ENCODE measurements around the gene EPM2AIP1. TPM values are rescaled to one million over a fixed set of nuclear protein-coding genes. Genes with fewer than 3 reads are reported as not detected.

Gene EPM2AIP1
- total and polyA plus RNA-seq, 3 donors from 2014 or later, result 13.1 to 23.5 (median 17.4) TPM

DNA sequence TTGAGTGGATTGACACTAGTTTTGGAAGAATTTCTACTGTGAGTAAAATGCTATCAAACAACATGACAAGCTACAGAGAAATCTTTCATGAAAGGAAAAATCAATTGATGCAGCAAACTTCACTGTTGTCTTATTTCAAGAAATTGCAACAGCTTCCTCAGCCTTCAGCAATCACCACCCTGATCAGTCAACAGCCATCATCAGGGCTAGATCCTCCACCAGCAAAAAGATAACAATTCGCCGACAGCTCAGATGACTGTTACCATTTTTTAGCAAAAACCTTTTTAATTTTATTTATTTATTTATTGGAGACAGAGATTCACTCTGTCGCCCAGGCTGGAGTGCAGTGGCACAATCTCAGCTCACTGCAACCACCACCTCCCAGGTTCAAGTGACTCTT lies 44.4 kb upstream of the EPM2AIP1 start:
- no peaks in the 10 kb centered on the region for H3K36me3 ChIP-seq (ENCODE audit: low read depth, missing control alignments)
- 90 to 93% methylated on average over 3 of the region's 3 CpGs for WGBS, 2 donors
- intact Hi-C loops (cut with DNase I; ENCODE audit: low total_unique reads), result no loop called here

DNA sequence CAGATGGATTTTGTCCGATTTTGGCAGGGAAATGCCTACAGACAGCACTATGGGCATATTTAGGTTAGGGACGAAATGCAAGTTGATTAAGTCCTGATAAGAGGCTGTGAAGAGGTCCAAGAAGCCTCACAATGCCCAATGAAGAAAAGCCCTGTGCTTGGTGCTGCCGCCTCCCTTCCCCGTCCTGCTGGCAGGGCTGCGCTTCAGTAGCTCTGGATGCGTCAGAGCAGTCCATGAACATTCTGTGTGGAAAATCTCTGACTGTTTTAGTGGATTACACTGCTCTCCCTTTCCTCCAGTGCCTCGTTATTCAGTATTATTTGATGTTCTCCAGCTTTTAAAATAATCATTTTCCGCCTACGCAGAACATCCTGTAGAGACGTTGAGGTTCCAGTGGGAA lies 40.0 kb upstream of the EPM2AIP1 start:
- H3K36me3 ChIP-seq (ENCODE audit: low read depth, missing control alignments), result no peaks in the 10 kb centered on the region
- DNase-seq, result peak; percentile 39
- 48 to 69% methylated on average over 10 of the region's 10 CpGs for WGBS, 2 donors
- no peak overlapping the region for H3K4me3 ChIP-seq
- H3K9me3 ChIP-seq, result no peaks in the 10 kb centered on the region
- intact Hi-C loops (cut with DNase I; ENCODE audit: low total_unique reads), result no loop called here
- peaks cover 39% of the 10 kb centered on the region for H3K4me1 ChIP-seq
- H3K27me3 ChIP-seq, result no peaks in the 10 kb centered on the region
- TF ChIP-seq, protein P1, sequence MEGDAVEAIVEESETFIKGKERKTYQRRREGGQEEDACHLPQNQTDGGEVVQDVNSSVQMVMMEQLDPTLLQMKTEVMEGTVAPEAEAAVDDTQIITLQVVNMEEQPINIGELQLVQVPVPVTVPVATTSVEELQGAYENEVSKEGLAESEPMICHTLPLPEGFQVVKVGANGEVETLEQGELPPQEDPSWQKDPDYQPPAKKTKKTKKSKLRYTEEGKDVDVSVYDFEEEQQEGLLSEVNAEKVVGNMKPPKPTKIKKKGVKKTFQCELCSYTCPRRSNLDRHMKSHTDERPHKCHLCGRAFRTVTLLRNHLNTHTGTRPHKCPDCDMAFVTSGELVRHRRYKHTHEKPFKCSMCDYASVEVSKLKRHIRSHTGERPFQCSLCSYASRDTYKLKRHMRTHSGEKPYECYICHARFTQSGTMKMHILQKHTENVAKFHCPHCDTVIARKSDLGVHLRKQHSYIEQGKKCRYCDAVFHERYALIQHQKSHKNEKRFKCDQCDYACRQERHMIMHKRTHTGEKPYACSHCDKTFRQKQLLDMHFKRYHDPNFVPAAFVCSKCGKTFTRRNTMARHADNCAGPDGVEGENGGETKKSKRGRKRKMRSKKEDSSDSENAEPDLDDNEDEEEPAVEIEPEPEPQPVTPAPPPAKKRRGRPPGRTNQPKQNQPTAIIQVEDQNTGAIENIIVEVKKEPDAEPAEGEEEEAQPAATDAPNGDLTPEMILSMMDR (IDR thresholded peaks at IDR 0.05), result no peak
- TF ChIP-seq POLR2A (IDR thresholded peaks at IDR 0.05), result no peak
- H3K27ac ChIP-seq, result peak overlapping the region; percentile 40 to 79

More for the DNA sequence above, 44.4 kb upstream of the EPM2AIP1 start:
- H3K27ac ChIP-seq, result no peak overlapping the region
- H3K27me3 ChIP-seq, result no peaks in the 10 kb centered on the region
- H3K4me3 ChIP-seq, result no peak overlapping the region
- TF ChIP-seq, protein P1 (IDR thresholded peaks at IDR 0.05), result no peak
- TF ChIP-seq POLR2A (IDR thresholded peaks at IDR 0.05), result no peak
- H3K4me1 ChIP-seq, result peaks cover 4% of the 10 kb centered on the region
- DNase-seq, result no peak
- H3K9me3 ChIP-seq, result no peaks in the 10 kb centered on the region

DNA sequence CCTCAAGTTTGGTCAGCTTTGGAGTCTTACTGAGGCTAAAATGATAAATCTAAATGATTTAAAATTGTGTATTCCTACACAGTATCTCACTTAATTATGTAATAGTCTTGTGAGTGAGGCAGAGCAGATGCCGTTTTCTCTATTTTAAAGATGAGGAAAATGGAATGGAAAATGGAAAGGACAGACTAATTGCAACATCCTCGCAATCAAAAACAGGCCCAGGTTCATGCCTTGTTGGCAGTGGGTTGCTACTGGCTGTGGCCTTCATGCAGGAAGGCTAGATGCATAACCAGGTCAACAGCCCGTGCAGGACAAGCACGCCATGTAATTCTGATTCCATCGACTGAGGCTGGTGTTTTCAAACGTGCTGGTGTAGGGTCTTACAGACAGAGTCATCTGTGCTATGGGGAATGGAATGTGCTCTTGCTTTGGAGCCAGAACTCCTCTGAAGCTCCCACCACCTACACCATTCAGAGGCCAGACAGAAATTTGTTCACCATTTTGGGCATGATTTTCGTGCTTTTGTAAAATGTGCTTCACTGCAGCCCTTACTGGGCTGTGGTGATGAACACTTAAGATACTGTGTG lies 38.3 kb upstream of the EPM2AIP1 start:
- TF ChIP-seq, protein P1 (IDR thresholded peaks at IDR 0.05), result no peak
- TF ChIP-seq POLR2A (IDR thresholded peaks at IDR 0.05), result no peak
- H3K36me3 ChIP-seq (ENCODE audit: low read depth, missing control alignments), result no peaks in the 10 kb centered on the region
- DNase-seq, result peak; percentile 32
- intact Hi-C loops (cut with DNase I; ENCODE audit: low total_unique reads), result no loop called here
- no peaks in the 10 kb centered on the region for H3K9me3 ChIP-seq
- H3K27me3 ChIP-seq, result no peaks in the 10 kb centered on the region
- WGBS, 2 donors, result 48 to 73% methylated on average over 7 of the region's 7 CpGs
- peaks cover 39% of the 10 kb centered on the region for H3K4me1 ChIP-seq
- no peak overlapping the region for H3K4me3 ChIP-seq
- peak overlapping the region; percentile 72 to 79 for H3K27ac ChIP-seq

DNA sequence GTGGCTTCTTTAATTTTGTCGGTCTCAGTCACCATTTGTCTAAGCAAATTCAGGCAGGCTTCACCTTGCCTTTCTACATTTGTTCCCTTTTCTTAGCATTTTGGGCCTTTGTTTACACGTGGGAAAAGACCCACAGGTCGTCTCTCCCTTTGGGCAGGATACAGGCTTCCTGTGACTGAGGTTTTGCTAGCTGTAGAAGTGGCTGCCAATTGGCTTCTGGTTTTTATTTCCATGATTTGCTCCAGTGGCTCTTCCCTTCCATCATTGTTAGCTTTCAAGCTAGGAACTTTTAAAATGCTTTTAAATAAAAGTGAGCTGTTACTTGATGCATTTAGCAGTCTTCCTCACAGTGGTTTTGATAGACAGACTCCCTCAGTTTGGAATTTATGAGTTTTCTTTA lies 37.7 kb upstream of the EPM2AIP1 start:
- H3K27ac ChIP-seq, result peak overlapping the region; percentile 72 to 79
- TF ChIP-seq, protein P1 (IDR thresholded peaks at IDR 0.05), result no peak
- TF ChIP-seq POLR2A (IDR thresholded peaks at IDR 0.05), result no peak
- H3K27me3 ChIP-seq, result no peaks in the 10 kb centered on the region
- WGBS, 2 donors, result 46 to 48% methylated on average over 3 of the region's 3 CpGs
- no peak overlapping the region for H3K4me3 ChIP-seq
- H3K9me3 ChIP-seq, result no peaks in the 10 kb centered on the region
- intact Hi-C loops (cut with DNase I; ENCODE audit: low total_unique reads), result no loop called here
- no peaks in the 10 kb centered on the region for H3K36me3 ChIP-seq (ENCODE audit: low read depth, missing control alignments)
- H3K4me1 ChIP-seq, result peaks cover 39% of the 10 kb centered on the region
- DNase-seq, result no peak

DNA sequence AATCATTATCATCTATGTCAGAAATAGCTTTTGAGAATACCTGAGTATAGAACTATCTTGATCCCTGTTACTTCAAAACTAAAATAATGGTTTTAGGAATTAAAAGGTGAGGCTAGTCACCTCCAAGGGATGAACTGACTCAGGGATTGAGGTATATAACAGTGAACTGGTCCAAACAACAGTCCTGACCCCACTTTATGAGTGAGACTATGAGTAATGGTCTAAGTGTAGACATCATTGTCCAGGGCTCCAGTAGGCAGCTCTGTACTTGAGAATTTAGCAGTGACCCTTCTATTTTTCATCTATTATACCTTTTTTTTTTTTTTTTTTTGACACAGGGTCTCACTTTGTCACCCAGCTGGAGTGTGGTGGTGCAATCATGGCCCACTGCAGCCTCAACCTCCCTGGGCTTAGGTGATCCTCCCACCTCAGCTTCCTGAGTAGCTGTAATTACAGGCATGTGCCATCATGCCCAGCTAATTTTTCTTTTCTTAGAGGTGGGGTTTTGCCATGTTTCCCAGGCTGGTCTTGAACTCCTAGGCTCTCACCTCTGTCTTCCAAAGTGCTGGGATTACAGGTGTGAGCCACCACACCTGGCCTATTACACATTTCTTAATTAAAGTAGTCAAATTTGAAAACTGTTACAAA lies 36.7 kb upstream of the EPM2AIP1 start:
- TF ChIP-seq, protein P1 (IDR thresholded peaks at IDR 0.05), result no peak
- TF ChIP-seq POLR2A (IDR thresholded peaks at IDR 0.05), result no peak
- H3K4me3 ChIP-seq, result no peak overlapping the region
- H3K4me1 ChIP-seq, result peaks cover 39% of the 10 kb centered on the region
- H3K27me3 ChIP-seq, result no peaks in the 10 kb centered on the region
- no peak for DNase-seq
- H3K27ac ChIP-seq, result peak overlapping the region; percentile 26 to 79
- H3K9me3 ChIP-seq, result no peaks in the 10 kb centered on the region
- intact Hi-C loops (cut with DNase I; ENCODE audit: low total_unique reads), result no loop called here
- H3K36me3 ChIP-seq (ENCODE audit: low read depth, missing control alignments), result no peaks in the 10 kb centered on the region

All from testis (tissue), 3 donors.